Keratinocyte (primary cell): Measurements from ENCODE around the gene UPK3B.
"Not testable (repeated sequence)": the region's sequence is repeated elsewhere in the genome, so short reads cannot be mapped to it uniquely, and the experiment has no call there.

Source experiments
- CTCF ChIP-seq, 3 experiments: IDR thresholded peaks in 1 of 3; conservative IDR thresholded peaks in 1 of 3; optimal IDR thresholded peaks in 1 of 3; 2 replicates in 2 of 3; 3 replicates in 1 of 3; pipeline versions ENCODE3 to v1.5.1; 2011; ENCODE audit warnings: low read length in 3 of 3, mild to moderate bottlenecking in 3 of 3, moderate library complexity in 2 of 3, control low read depth in 1 of 3, inconsistent platforms in 1 of 3; ENCODE audit not compliant: insufficient read depth in 2 of 3; ENCODE audit errors: extremely low read depth in 1 of 3
- EZH2 ChIP-seq: IDR thresholded peaks from one replicate; pipeline ENCODE4 v1.6.1; 2012; ENCODE audit warnings: inconsistent platforms, mild to moderate bottlenecking, low read length, moderate library complexity

GRCh38 chr7:76487969-76488368, 22.4 kb upstream of the UPK3B start:
- not testable (repeated sequence) for TF ChIP-seq CTCF (optimal IDR thresholded peaks at IDR 0.05 in 1 of 3, IDR thresholded peaks at IDR 0.05 in 1 of 3, conservative IDR thresholded peaks at IDR 0.05 in 1 of 3; ENCODE audit: extremely low read depth in 1 of 3, insufficient read depth in 2 of 3, low read length in 3 of 3); EZH2
